ENCODE results near the gene SMAD2.
"Not testable (repeated sequence)": the region's sequence is repeated elsewhere in the genome, so short reads cannot be mapped to it uniquely, and the experiment has no call there.

The SMAD2 gene

DNA sequence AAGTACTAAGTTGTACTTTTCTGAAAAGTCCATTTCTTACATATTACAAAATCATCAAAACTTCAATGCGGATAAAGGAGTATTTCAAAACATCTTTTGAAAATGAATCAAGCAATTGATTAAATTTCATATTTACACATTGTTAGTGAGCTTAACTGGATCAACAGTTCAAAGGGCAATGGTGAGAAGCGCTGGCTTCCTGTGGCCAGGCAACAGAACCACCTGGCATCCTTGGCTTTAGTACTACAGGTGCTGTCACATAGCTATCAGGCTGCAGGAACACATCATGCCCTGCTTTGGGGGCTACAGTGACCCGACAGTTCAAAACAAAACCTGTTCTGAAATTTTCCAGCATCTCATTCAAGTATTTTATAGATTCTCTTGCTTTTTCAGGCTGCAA is 59.2 kb downstream of the SMAD2 start:
- no peak for DNase-seq
- intact Hi-C loops (cut with DNase I): no loop called here

DNA sequence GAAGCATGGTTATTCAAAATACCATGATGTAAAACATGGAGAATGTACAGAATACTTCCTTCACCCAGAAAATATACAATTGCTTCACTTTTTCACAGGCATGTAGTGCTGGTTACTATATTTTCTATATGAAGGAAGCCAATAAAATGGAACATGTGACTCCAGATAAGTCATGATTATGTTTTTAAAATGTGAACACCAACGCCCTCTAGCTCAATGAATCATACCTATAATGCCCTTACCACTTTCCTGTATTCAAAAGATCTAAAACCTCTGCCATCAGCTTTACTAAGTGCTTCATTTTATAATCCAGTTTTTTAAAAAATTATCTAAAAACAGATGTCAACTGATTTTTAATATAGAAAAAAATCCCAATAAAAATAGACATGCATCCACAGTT is 59.9 kb downstream of the SMAD2 start:
- intact Hi-C loops (cut with DNase I): no loop called here

GRCh38 chr18:47868744-47869143 is 61.7 kb downstream of the SMAD2 start:
- DNase-seq: no peak
- intact Hi-C loops (cut with DNase I): no loop called here

More for the DNA sequence above, 59.9 kb downstream of the SMAD2 start:
- DNase-seq: no peak

DNA sequence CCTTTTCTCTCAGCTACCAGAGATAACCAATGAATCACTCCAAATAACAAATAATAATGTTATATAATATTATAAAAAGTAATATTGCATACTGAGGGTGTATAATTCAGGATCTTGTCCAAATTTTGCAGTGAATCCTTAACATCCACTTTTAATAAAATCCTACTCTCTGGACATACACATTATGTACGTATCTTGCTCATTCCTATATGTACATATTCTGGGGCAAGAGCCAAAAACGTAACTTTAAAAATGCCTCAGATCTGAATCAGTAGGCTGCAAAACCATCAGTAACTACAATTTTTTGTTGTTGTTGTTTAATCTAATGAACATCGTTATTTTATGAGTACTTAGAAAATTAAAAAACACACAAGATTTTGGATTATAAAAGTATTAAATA is 65.3 kb downstream of the SMAD2 start:
- DNase-seq: no peak
- intact Hi-C loops (cut with DNase I): no loop called here

GRCh38 chr18:47863041-47863440 is 67.4 kb downstream of the SMAD2 start:
- intact Hi-C loops (cut with DNase I): no loop called here
- DNase-seq: no peak

DNA sequence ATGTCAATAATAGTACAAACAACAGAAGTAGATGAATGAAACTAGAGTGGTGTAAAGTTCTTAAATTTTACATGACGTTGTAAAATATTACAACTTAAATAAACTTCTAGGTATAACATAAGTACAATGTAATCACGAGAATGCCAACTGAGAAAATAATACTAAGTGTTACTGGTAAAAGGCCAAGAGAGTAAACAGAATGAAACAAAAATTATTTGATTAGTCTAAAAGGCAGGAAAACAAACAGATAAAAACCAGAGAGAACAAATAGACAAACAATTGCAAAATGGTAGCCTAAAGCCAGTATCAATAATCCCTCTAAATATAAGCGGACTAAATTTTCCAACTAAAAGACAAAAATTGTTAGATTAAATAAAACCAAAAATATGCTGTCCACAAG is 71.9 kb downstream of the SMAD2 start:
- DNase-seq: no peak
- intact Hi-C loops (cut with DNase I): no loop called here

DNA sequence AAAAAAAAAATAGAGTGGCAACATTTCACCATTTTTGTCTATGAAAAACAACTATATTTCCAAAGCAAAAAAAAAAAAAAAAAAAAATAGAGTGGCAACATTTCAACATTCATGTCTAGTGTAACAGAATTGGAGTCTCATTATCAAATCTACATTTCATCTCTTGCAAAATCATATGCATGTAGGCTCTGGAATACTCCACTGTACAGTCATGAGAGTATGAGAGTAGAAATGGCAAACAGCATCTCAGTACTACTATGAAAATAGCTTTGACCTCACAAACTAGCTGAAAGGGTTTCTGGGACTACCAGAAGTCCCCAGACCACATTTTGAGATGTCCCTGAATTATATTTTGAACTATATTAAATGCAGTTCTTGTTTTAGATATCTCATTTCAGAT is 82.8 kb downstream of the SMAD2 start:
- no peak for DNase-seq
- intact Hi-C loops (cut with DNase I): no loop called here

GRCh38 chr18:47846431-47846830 is 84.0 kb downstream of the SMAD2 start:
- intact Hi-C loops (cut with DNase I): no loop called here
- DNase-seq: no peak

- intact Hi-C loops (cut with DNase I): no loop called here
- no peak for DNase-seq
Measured at GRCh38 chr18:47844828-47845498, 85.5 kb downstream of the SMAD2 start.

GRCh38 chr18:47842836-47843235 is 87.6 kb downstream of the SMAD2 start:
- intact Hi-C loops (cut with DNase I): no loop called here

GRCh38 chr18:47838396-47838795 is 92.1 kb downstream of the SMAD2 start:
- DNase-seq: no peak
- intact Hi-C loops (cut with DNase I): no loop called here

More at GRCh38 chr18:47842836-47843235, 87.6 kb downstream of the SMAD2 start:
- DNase-seq: no peak

- DNase-seq: no peak
- intact Hi-C loops (cut with DNase I): no loop called here
Measured at GRCh38 chr18:47832348-47832747, 98.1 kb downstream of the SMAD2 start.

DNA sequence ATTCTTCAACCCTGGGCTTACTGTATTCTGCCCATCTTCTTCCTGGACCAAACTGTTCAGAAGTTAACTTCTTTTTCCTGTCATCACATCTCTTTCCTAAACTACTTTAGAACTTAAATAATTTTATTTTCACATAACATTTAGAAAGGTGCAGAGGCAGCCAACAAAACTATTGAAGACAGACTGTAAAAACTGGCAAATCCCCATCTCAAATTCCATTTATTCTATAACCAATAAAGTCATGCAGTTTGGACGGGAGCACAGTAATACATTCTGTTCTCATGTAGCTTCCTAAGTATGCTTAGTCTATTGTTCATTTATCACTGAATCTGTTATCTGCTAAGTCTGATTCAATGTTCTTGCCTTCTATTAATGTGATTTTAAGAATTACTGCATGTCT is 99.1 kb downstream of the SMAD2 start:
- DNase-seq: no peak
- intact Hi-C loops (cut with DNase I): no loop called here

DNA sequence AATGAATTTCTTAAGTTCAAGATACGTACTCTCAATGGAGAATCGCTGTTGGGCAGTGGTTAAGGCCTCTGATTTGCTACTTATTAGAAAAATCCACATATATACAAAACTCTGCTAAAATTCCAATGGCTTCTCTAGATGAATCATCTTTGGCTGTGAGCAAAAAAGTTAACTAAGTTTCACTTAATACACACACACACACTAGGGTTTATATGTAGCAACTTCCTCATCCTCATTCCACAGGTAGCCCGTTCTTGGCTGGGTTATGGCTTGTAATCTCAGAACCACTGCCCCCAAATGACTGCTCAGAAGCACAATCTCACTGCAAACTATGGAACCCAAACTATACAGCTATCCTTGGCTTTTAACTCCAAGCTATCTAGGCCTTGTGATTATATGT is 99.7 kb downstream of the SMAD2 start:
- DNase-seq: no peak
- intact Hi-C loops (cut with DNase I): no loop called here

DNA sequence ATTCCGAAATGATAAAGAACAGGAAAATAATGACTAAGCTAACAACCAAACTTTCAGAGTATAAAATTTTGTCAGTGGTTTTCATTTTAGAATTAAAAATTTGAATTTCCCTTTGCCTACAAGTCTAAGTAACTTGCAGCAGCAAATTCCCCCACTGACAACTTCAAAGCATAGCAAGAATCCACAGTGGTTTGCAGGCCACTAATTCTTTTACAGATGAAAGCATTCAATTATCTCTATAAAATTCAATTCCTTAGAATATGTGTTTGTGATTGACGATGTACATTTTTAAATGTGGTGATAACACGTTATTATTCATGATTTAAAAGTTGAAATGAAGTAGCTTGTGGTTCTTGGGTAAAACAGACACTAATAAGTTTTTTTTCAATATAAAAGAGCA is 100.6 kb downstream of the SMAD2 start:
- DNase-seq: no peak
- intact Hi-C loops (cut with DNase I): no loop called here

DNA sequence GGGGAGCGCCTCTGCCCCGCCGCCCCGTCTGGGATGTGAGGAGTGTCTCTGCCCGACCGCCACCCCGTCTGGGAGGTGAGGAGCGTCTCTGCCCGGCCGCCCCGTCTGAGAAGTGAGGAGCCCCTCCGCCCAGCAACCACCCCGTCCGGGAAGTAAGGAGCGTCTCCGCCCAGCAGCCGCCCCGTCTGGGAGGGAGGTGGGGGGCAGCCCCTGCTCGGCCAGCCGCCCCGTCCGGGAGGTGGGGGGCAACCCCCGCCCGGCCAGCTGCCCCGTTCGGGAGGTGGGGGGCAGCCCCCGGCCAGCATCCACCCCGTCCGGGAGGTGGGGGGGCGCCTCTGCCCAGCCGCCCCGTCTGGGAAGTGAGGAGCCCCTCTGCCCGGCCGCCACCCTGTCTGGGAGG is 102.4 kb downstream of the SMAD2 start:
- intact Hi-C loops (cut with DNase I); DNase-seq: not testable (repeated sequence)

DNA sequence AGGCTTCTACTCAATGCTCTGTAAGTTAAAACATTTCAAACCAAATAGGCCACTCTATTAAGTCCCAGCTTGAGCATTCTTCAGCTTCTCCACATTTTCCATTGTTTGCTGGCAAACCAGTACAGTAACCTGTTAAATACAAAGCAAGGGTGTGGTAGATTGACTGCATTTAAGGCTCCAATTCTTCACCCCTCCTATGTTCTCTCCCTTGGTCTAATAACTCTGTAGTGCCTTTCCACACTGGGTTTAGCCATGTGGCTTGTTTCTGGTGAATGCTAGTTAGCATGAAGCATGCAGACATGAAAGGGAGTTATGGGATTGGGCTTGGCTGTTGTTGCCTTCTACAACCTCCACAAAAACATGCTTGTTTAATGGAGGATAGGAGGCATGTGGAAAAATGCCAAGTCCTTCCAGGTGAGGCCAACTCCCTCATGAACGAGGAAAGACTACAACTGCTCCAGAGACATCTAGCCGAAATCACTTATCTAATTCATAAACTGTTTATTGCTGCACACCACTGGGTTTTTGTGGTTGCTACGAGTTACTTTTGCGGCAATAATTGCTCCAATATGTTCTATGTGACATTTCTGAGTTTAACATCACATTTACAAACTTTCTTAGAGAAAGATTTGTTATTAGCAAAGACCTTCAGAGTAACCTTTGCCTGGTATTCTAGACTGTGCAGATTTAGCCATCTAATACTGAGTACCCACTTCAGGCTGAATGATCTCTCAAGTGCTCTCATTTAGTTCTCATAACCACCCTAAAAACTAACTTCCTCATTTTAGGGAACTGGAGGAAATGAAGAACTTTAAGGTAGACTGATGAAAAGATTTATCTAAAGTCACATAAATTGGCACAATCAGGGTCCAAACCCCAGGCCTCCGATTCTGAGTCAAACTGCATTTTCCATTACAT is 104.0 kb downstream of the SMAD2 start:
- DNase-seq: no peak
- intact Hi-C loops (cut with DNase I): no loop called here

DNA sequence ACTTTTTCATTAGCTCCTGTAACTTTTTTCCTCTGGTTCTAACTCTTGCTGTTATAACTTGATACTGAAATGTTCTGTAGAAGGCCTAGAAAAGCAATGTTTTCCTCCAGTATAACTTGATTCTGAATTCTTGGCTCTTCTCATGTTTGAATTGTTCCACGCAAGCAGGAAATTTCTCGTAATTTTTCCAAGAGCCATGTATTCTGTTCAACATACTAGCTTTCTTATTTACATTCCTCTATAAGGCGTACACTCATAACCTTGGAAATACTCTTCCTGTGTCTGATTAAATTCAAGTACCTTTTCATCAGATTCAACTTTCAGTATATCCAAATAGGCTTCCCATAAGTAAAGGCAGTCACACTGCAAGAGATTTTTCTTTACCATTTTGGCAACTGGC is 109.1 kb downstream of the SMAD2 start:
- no peak for DNase-seq
- intact Hi-C loops (cut with DNase I): no loop called here

- no peak for DNase-seq
- intact Hi-C loops (cut with DNase I): no loop called here
Measured at GRCh38 chr18:47817795-47818077, 112.7 kb downstream of the SMAD2 start.

GRCh38 chr18:47817017-47817794 is 113.3 kb downstream of the SMAD2 start:
- no peak for DNase-seq
- intact Hi-C loops (cut with DNase I): no loop called here
